ENCODE results near the gene CEP89.
"Not testable (repeated sequence)": the region's sequence is repeated elsewhere in the genome, so short reads cannot be mapped to it uniquely, and the experiment has no call there.

Gene CEP89

DNA sequence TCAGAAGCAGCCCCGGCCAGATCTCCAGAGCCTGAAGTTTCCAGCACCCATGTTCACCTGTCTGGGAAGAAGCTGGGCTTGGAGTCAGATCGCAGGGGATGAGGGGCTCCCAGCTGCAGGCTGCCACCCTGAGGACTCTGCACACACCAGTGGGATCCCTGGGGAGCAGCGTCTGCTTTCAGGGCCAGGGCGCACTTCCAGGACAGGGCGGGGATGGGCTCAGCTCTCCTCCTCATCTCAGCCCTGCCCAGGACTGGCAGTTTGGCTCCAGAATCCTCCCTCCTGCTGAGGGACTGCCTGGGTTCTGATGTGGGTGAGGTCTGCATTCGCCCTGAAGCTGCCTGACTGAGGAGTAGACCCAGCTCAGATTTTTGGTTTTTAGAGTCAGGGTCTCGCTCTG is 105.7 kb downstream of the CEP89 start:
- DNase-seq (ENCODE audit: low spot score in 2 of 2) (no peak), ATAC-seq (ENCODE audit: low read depth) (no peak)
- no peak overlapping the region for H3K4me3 Mint-ChIP-seq
- no peaks in the 10 kb centered on the region for H3K9me3 Mint-ChIP-seq
- no peaks in the 10 kb centered on the region for H3K27me3 Mint-ChIP-seq
- H3K4me1 Mint-ChIP-seq = no peaks in the 10 kb centered on the region
- no peak overlapping the region for H3K27ac Mint-ChIP-seq
- no peaks in the 10 kb centered on the region for H3K36me3 Mint-ChIP-seq

DNA sequence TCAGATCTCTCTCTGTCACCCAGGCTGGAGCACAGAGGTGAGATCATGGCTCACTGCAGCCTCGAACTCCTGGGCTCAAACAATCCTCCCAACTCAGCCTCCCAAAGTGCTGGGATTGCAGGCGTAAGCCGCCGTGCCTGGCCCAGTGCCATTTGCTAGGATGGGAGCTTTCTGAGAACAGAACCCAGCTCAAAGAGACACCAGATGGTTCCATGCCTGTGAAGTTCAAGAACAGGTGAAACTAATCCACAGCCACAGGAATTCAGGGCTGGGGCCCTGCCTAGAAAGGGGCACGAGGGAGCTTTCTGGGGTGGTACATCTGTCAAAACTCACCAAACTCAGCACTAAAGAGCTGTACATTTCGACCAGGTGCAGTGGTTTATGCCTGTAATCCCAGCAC is 106.4 kb downstream of the CEP89 start:
- Mint-ChIP-seq H3K4me3 (no peak overlapping the region), H3K27me3 (no peaks in the 10 kb centered on the region), H3K9me3 (no peaks in the 10 kb centered on the region), H3K4me1 (no peaks in the 10 kb centered on the region), H3K36me3 (no peaks in the 10 kb centered on the region), H3K27ac (no peak overlapping the region)
- ATAC-seq (ENCODE audit: low read depth) = no peak
- no peak for DNase-seq (ENCODE audit: low spot score in 2 of 2)

DNA sequence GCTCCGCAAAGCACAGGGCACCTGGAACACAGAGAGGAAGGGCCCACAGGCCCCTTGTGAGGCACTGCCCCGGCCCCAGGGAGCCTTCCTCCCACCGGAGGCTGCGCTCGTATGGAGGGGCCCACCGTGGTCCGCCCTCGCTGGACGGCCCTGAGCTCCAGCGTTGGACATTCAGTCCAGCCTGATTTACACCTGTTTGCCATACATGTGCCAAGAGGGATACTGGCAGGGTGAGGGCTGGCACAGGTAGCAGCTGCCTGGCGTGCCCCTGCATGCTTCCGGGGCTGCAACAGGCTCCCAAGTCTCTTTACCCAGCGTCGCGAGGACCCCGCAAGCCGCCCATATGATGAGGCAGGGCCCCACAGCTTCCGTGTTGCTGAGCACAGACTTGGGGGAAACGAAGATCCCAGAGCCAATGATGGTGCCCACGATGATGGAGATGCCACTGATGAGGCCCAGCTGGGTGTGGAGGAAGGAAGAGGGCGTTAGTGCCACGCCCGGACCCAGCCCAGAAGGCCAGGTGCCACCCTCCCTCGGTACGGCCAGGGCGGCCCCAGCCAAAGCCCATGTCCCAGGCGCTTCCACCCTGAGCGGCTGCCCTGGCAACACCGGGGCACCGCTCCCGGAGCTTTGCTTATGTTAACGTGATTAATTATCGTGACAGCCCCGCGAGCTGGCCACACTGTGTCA is 107.3 kb downstream of the CEP89 start:
- no peak for DNase-seq (ENCODE audit: low spot score in 2 of 2)

DNA sequence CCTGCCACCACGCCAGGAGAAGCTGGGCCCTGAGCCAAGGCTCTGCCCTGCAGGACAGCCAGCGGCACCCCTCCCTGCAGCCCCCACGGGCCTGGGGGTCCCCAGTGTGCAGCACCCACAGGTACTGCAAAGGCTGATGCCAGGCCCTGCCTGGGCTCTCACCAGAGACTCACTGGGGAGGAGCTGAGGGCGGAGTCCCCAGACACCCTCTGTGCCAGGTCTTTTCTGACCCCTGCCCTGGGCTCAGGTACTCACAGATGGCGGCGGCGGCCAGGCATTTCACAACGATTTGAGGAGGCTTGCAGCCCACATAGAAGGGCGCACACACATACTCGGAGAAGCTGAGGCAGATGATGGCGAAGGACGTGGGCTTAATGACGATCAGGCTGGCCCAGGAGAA is 107.9 kb downstream of the CEP89 start:
- Mint-ChIP-seq H3K27me3 (peaks cover 2% of the 10 kb centered on the region), H3K27ac (no peak overlapping the region), H3K36me3 (peaks cover 2% of the 10 kb centered on the region), H3K4me3 (no peak overlapping the region), H3K9me3 (no peaks in the 10 kb centered on the region), H3K4me1 (no peaks in the 10 kb centered on the region)
- no peak for ATAC-seq (ENCODE audit: low read depth)
- DNase-seq (ENCODE audit: low spot score in 2 of 2) = no peak

More for the DNA sequence above, 107.3 kb downstream of the CEP89 start:
- H3K36me3 Mint-ChIP-seq = no peaks in the 10 kb centered on the region
- no peaks in the 10 kb centered on the region for H3K27me3 Mint-ChIP-seq
- no peak for ATAC-seq (ENCODE audit: low read depth)
- H3K9me3 Mint-ChIP-seq = no peaks in the 10 kb centered on the region
- no peak overlapping the region for H3K27ac Mint-ChIP-seq
- no peaks in the 10 kb centered on the region for H3K4me1 Mint-ChIP-seq
- H3K4me3 Mint-ChIP-seq = no peak overlapping the region

DNA sequence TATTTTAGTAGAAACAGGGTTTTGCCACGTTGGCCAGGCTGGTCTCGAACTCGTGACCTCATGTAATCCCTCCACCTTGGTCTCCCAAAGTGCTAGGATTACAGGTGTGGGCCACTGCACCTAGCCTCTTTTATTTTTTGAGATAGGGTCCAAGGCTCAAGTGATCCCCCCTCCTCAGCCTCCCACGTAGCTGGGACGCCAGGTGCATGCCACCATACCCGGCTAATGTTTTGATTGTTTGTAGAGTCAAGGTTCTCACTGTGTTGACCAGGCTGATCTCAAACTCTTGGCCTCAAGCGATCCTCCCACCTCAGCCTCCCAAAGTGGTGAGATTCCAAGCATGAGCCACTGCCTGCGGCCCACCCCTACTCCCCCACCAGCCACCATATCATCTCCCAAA is 108.5 kb downstream of the CEP89 start:
- no peak overlapping the region for H3K27ac Mint-ChIP-seq
- ATAC-seq (ENCODE audit: low read depth) = no peak
- H3K27me3 Mint-ChIP-seq = peaks cover 2% of the 10 kb centered on the region
- peaks cover 2% of the 10 kb centered on the region for H3K36me3 Mint-ChIP-seq
- DNase-seq (ENCODE audit: low spot score in 2 of 2) = no peak
- H3K9me3 Mint-ChIP-seq = no peaks in the 10 kb centered on the region
- H3K4me1 Mint-ChIP-seq = no peaks in the 10 kb centered on the region
- H3K4me3 Mint-ChIP-seq = no peak overlapping the region

DNA sequence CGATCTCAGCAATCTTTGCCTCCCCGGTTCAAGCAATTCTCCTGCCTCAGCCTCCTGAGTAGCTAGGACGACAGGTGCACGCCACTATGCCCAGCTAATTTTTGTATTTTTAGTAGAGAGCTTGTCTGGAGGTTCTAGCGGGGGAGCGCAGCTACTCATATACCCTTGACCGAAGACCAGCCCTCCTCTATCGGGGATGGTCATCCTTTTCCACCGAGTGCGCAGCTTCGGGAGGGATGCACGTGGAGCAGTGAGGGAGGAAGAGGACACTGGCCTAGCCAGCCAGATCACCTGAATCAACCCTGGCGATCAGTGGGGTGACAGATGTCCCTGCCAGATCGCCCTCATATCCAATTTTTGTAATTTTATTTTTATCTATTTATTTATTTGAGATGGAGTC is 109.0 kb downstream of the CEP89 start:
- H3K27me3 Mint-ChIP-seq = peaks cover 2% of the 10 kb centered on the region
- DNase-seq (ENCODE audit: low spot score in 2 of 2) = no peak
- H3K36me3 Mint-ChIP-seq = peaks cover 2% of the 10 kb centered on the region
- no peak overlapping the region for H3K4me3 Mint-ChIP-seq
- H3K27ac Mint-ChIP-seq = no peak overlapping the region
- no peak for ATAC-seq (ENCODE audit: low read depth)
- no peaks in the 10 kb centered on the region for H3K9me3 Mint-ChIP-seq
- no peaks in the 10 kb centered on the region for H3K4me1 Mint-ChIP-seq

DNA sequence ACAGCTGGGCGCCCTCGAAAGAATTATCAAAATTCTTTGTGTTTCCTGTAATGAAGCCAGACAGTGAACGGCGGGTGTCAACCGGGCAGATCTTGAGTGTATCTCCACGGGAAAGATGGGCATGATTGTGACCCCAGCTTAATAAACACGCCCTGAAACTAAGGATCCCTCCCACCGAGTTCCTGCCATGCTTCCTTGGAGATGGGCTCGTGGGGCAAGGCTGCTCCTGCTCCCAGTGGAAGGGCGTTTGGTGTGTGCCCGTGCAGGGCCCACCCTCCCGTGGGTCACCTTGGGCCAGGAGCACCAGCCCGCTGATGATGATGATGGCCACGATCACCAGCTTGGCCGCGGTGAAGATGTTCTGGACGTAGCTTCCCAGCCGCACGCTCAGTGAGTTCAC is 109.6 kb downstream of the CEP89 start:
- H3K4me1 Mint-ChIP-seq = no peaks in the 10 kb centered on the region

DNA sequence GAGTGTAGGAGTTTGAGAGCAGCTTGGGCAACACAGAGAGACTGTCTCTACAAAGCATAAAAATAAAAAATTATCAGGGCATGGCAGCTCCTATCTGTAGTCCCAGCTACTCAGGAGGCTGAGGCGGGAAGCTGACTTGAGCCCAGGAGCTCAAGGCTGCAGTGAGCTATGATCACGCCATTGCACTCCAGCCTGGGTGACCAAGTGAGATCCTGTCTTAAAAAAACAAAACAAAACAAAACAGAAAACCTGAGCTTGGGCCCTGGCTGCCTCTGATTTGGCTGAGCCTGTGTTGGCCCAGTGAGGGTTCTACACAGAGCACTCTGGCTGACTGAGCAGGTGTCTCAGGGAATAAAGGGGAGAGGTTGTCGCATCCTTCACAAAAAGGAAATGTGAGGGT is 110.2 kb downstream of the CEP89 start:
- peaks cover 2% of the 10 kb centered on the region for H3K36me3 Mint-ChIP-seq
- ATAC-seq (ENCODE audit: low read depth) (no peak), DNase-seq (ENCODE audit: low spot score in 2 of 2) (no peak)
- no peak overlapping the region for H3K27ac Mint-ChIP-seq
- H3K9me3 Mint-ChIP-seq = no peaks in the 10 kb centered on the region
- H3K27me3 Mint-ChIP-seq = peaks cover 2% of the 10 kb centered on the region
- no peak overlapping the region for H3K4me3 Mint-ChIP-seq
- H3K4me1 Mint-ChIP-seq = no peaks in the 10 kb centered on the region

More for the DNA sequence above, 109.6 kb downstream of the CEP89 start:
- Mint-ChIP-seq H3K4me3 (no peak overlapping the region), H3K27me3 (peaks cover 2% of the 10 kb centered on the region), H3K27ac (no peak overlapping the region), H3K9me3 (no peaks in the 10 kb centered on the region), H3K36me3 (peaks cover 2% of the 10 kb centered on the region)
- no peak for DNase-seq (ENCODE audit: low spot score in 2 of 2)
- no peak for ATAC-seq (ENCODE audit: low read depth)

DNA sequence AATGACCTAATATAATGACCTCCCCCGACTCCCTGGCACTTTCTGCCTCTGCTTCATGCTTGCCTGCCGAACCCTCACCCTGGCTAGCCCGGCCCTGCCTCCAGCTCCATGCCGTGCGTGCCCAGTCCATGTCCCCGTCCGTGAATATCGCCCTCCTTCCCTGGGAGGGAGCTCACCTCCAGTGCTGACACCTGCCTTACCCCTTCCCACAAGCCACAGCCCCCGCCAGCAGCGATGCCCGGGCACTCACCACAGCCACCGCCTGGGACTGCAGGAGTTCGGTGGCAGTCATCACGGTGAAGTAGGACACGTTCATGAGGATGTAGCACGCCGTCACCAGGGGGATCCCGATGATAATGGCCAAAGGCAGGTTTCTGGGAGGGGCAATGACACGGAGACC is 112.2 kb downstream of the CEP89 start:
- DNase-seq (ENCODE audit: low spot score in 2 of 2) = no peak
- Mint-ChIP-seq H3K4me1 (no peaks in the 10 kb centered on the region), H3K4me3 (no peak overlapping the region), H3K27me3 (peaks cover 2% of the 10 kb centered on the region), H3K9me3 (no peaks in the 10 kb centered on the region), H3K27ac (no peak overlapping the region), H3K36me3 (peaks cover 2% of the 10 kb centered on the region)
- ATAC-seq (ENCODE audit: low read depth) = no peak

DNA sequence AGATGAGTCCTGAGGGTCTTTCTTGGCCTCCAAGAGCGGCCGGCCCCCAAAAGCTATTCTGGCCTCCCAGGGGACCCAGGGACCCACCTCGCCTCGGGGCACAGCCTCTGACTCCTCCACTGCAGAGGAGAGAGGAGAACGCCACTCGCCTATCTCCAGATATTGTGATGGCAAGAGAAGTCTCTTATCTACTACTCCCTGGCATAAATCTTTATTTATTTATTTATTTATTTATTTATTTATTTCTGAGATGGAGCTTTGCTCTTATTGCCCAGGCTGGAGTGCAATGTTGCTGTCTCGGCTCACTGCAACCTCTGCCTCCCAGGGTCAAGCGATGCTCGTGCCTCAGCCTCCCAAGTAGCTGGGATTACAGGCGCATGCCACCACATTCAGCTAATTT is 113.2 kb downstream of the CEP89 start:
- peaks cover 2% of the 10 kb centered on the region for H3K36me3 Mint-ChIP-seq
- H3K4me1 Mint-ChIP-seq = no peaks in the 10 kb centered on the region
- H3K27me3 Mint-ChIP-seq = peaks cover 2% of the 10 kb centered on the region
- no peak overlapping the region for H3K4me3 Mint-ChIP-seq
- ATAC-seq (ENCODE audit: low read depth) (no peak), DNase-seq (ENCODE audit: low spot score in 2 of 2) (no peak)
- H3K27ac Mint-ChIP-seq = no peak overlapping the region
- no peaks in the 10 kb centered on the region for H3K9me3 Mint-ChIP-seq

DNA sequence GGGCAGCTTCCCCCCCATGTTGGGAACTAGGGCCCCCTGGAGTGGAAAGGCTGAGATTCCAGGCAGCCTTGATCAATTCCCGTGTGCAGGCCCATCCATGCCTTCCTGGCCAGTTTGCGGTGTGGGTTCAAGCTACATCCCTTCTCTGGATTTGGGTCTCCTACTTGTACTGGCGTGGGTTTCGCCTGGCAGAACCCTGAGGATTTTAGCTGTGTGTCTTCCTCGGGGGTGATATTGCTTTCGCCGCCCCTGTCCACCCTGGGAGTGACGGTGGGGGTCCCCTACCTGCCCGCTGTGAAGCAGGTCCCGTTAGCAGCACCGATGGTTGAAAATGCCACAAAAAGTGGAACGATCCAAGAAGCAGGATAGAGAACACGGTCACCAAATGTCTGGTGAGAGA is 113.6 kb downstream of the CEP89 start:
- H3K4me3 Mint-ChIP-seq = no peak overlapping the region
- no peak overlapping the region for H3K27ac Mint-ChIP-seq
- peaks cover 2% of the 10 kb centered on the region for H3K36me3 Mint-ChIP-seq
- peaks cover 2% of the 10 kb centered on the region for H3K27me3 Mint-ChIP-seq
- DNase-seq (ENCODE audit: low spot score in 2 of 2) (no peak), ATAC-seq (ENCODE audit: low read depth) (no peak)
- no peaks in the 10 kb centered on the region for H3K4me1 Mint-ChIP-seq
- H3K9me3 Mint-ChIP-seq = no peaks in the 10 kb centered on the region

DNA sequence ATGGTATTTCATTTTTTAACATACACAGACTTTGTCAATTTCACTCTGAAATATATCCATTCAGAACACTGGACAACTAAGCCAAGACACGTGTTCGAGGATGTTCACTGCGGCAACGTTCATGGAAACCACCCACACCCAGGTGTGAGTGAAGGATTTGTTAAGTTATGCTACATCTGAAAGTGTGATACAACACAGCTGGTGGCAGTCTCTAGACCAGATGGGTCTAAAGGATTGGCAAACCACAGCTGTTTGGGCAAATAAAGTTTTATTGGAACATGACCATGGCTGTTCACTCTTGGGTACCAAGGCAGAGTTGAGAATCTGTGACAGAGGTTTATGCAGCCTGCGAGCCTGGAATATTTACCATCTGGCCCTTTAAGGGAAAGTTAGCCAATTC is 114.2 kb downstream of the CEP89 start:
- DNase-seq (ENCODE audit: low spot score in 2 of 2) (no peak), ATAC-seq (ENCODE audit: low read depth) (no peak)
- no peaks in the 10 kb centered on the region for H3K9me3 Mint-ChIP-seq
- H3K27me3 Mint-ChIP-seq = peaks cover 2% of the 10 kb centered on the region
- H3K4me1 Mint-ChIP-seq = no peaks in the 10 kb centered on the region
- H3K4me3 Mint-ChIP-seq = no peak overlapping the region
- no peak overlapping the region for H3K27ac Mint-ChIP-seq
- peaks cover 2% of the 10 kb centered on the region for H3K36me3 Mint-ChIP-seq

DNA sequence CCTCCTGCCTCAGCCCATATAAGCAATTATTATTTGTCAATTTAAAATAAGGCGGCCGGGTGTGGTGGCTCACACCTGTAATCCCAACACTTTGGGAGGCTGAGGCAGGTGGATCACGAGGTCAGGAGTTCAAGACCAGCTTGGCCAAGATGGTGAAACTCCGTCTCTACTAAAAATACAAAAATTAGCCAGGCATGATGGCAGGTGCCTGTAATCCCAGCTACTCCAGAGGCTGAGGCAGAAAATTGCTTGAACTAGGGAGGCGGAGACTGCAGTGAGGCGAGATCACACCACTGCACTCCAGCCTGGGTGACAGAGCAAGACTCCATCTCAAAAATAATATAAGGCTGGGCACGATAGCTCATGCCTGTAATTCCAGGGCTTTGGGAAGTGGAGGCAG is 114.9 kb downstream of the CEP89 start:
- H3K4me3 Mint-ChIP-seq; DNase-seq (ENCODE audit: low spot score in 2 of 2); H3K27ac Mint-ChIP-seq; H3K4me1 Mint-ChIP-seq; ATAC-seq (ENCODE audit: low read depth); H3K36me3 Mint-ChIP-seq; H3K9me3 Mint-ChIP-seq; H3K27me3 Mint-ChIP-seq: not testable (repeated sequence)

DNA sequence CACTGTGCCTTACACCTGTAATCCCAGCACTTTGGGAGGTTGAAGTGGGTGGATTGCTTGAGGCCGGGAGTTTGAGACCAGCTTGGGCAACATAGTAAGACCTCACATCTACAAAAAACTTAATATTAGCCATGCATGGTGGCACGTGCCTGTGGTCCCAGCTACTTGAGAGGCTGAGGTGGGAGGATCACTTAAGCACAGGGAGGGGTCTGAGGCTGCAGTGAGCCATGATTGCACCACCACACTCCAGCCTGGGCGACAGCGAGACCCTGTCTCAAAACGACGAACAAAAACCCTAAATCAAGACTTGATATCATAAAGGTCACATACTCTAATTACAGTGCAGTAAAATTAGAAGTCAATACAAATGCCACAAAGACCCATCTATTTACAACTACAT is 119.5 kb downstream of the CEP89 start:
- no peaks in the 10 kb centered on the region for H3K36me3 Mint-ChIP-seq
- no peak overlapping the region for H3K4me3 Mint-ChIP-seq
- no peak overlapping the region for H3K27ac Mint-ChIP-seq
- H3K27me3 Mint-ChIP-seq = no peaks in the 10 kb centered on the region
- peaks cover 1% of the 10 kb centered on the region for H3K9me3 Mint-ChIP-seq
- ATAC-seq (ENCODE audit: low read depth) (no peak), DNase-seq (ENCODE audit: low spot score in 2 of 2) (no peak)
- no peaks in the 10 kb centered on the region for H3K4me1 Mint-ChIP-seq

DNA sequence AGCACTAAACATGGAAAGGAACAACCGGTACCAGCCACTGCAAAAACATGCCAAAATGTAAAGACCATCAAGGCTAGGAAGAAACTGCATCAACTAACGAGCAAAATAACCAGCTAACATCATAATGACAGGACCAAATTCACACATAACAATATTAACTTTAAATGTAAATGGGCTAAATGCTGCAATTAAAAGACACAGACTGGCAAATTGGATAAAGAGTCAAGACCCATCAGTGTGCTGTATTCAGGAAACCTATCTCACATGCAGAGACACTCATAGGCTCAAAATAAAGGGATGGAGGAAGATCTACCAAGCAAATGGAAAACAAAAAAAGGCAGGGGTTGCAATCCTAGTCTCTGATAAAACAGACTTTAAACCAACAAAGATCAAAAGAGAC is 123.7 kb downstream of the CEP89 start:
- not testable (repeated sequence) for H3K36me3 Mint-ChIP-seq; H3K27ac Mint-ChIP-seq; DNase-seq (ENCODE audit: low spot score in 2 of 2); H3K9me3 Mint-ChIP-seq; ATAC-seq (ENCODE audit: low read depth); H3K27me3 Mint-ChIP-seq; H3K4me3 Mint-ChIP-seq; H3K4me1 Mint-ChIP-seq

Data from memory B cell (primary cell).